RWPE2 (cell line): ENCODE data around the gene P3H3.

Source experiments
- ATAC-seq: fragments of 200-7000 bp; cut with Tn5 transposase; 3 replicates; pipeline ENCODE4 v1.9.1; 2021; ENCODE audit warnings: low read depth
- DNase-seq: peaks from one replicate; pipeline ENCODE4 v3.0.0-alpha.2; 2020; ENCODE audit warnings: low spot score
- H3K27ac ChIP-seq: fragments of 450-650 bp; 2 replicates; pipeline ENCODE4 v1.5.1; 2017; ENCODE audit warnings: mild to moderate bottlenecking; ENCODE audit not compliant: poor library complexity, severe bottlenecking
- H3K27me3 ChIP-seq: fragments of 250-450 bp; sonication (Bioruptor Pico); 2 replicates; pipeline ENCODE4 v1.5.1; 2021; ENCODE audit warnings: mild to moderate bottlenecking, moderate library complexity; ENCODE audit not compliant: insufficient read depth, poor library complexity, severe bottlenecking
- H3K36me3 ChIP-seq: fragments of 250-450 bp; sonication (Bioruptor Pico); 2 replicates; pipeline ENCODE4 v1.5.1; 2020; ENCODE audit warnings: low read depth, mild to moderate bottlenecking, moderate library complexity
- H3K4me1 ChIP-seq: fragments of 250-450 bp; sonication (Bioruptor Pico); 2 replicates; pipeline ENCODE4 v1.5.1; 2021; ENCODE audit warnings: mild to moderate bottlenecking, moderate library complexity; ENCODE audit not compliant: insufficient read depth, poor library complexity, severe bottlenecking
- H3K4me3 ChIP-seq: fragments of 250-450 bp; sonication (Bioruptor Pico); 2 replicates; pipeline ENCODE4 v1.5.1; 2021; ENCODE audit warnings: mild to moderate bottlenecking, moderate library complexity; ENCODE audit not compliant: severe bottlenecking
- H3K9me3 ChIP-seq: fragments of 250-450 bp; sonication (Bioruptor Pico); 2 replicates; pipeline ENCODE4 v1.5.1; 2021; ENCODE audit warnings: mild to moderate bottlenecking, moderate library complexity; ENCODE audit not compliant: severe bottlenecking
- CTCF ChIP-seq: fragments of 450-650 bp; IDR thresholded peaks from one replicate; pipeline ENCODE4 v1.5.1; 2017; ENCODE audit warnings: mild to moderate bottlenecking, moderate library complexity; ENCODE audit not compliant: poor library complexity, severe bottlenecking

P3H3 gene

GRCh38 chr12:6839482-6840201, 11.4 kb downstream of the P3H3 start:
- Histone ChIP-seq H3K9me3 (no peaks in the 10 kb centered on the region), H3K36me3 (peaks cover 42% of the 10 kb centered on the region), H3K27ac (no peak overlapping the region), H3K4me3 (no peak overlapping the region), H3K27me3 (no peaks in the 10 kb centered on the region), H3K4me1 (no peaks in the 10 kb centered on the region)
- ATAC-seq, result no peak
- no peak for DNase-seq
- no peak for TF ChIP-seq CTCF

GRCh38 chr12:6840330-6840729, 12.1 kb downstream of the P3H3 start:
- H3K4me3 ChIP-seq, result no peak overlapping the region
- no peak for DNase-seq
- no peak for TF ChIP-seq CTCF
- H3K36me3 ChIP-seq, result peaks cover 41% of the 10 kb centered on the region
- no peaks in the 10 kb centered on the region for H3K4me1 ChIP-seq
- no peak overlapping the region for H3K27ac ChIP-seq
- no peaks in the 10 kb centered on the region for H3K27me3 ChIP-seq
- ATAC-seq, result no peak
- no peaks in the 10 kb centered on the region for H3K9me3 ChIP-seq

GRCh38 chr12:6840761-6841515, 12.7 kb downstream of the P3H3 start, which contains the start of gene GNB3:
GNB3 (plus strand) TSS chr12:6840925; CDS start chr12:6841288, 363 bp downstream.
- Histone ChIP-seq H3K36me3 (peaks cover 37% of the 10 kb centered on the region), H3K27me3 (no peaks in the 10 kb centered on the region), H3K4me3 (no peak within 1 kb of the TSS), H3K27ac (no peak within 1 kb of the TSS), H3K9me3 (no peaks in the 10 kb centered on the region), H3K4me1 (no peaks in the 10 kb centered on the region)
- TF ChIP-seq CTCF, result no peak
- no peak for DNase-seq
- no peak for ATAC-seq

- no peaks in the 10 kb centered on the region for H3K27me3 ChIP-seq
- H3K4me1 ChIP-seq, result no peaks in the 10 kb centered on the region
- DNase-seq (no peak), ATAC-seq (no peak)
- no peak for TF ChIP-seq CTCF
- H3K27ac ChIP-seq, result no peak overlapping the region
- H3K36me3 ChIP-seq, result peaks cover 31% of the 10 kb centered on the region
- H3K4me3 ChIP-seq, result no peak overlapping the region
- H3K9me3 ChIP-seq, result no peaks in the 10 kb centered on the region
These were observed 13.9 kb downstream of the P3H3 start for GRCh38 chr12:6842075-6842474.
